ENCODE measurements around the gene ASMT.

- TF ChIP-seq CTCF (IDR thresholded peaks at IDR 0.05) = no peak
- TF ChIP-seq POLR2A (IDR thresholded peaks at IDR 0.05) = no peak
Measured at GRCh38 chrX:1602299-1602698, 12.6 kb upstream of the ASMT start.

Measured in thyroid gland (tissue), 4 donors.